Rectal smooth muscle tissue (tissue), 1 donor: ENCODE data around the gene ACVRL1.

Source experiments
- H3K27ac ChIP-seq: one replicate; pipeline ENCODE4 v1.7.0; 2013; ENCODE audit warnings: low read depth, low read length, inconsistent platforms
- H3K27me3 ChIP-seq: one replicate; pipeline ENCODE4 v1.7.0; 2013; ENCODE audit warnings: low read length; ENCODE audit not compliant: control insufficient read depth, insufficient read depth
- H3K36me3 ChIP-seq: one replicate; pipeline ENCODE4 v1.7.0; 2013; ENCODE audit warnings: low read length; ENCODE audit not compliant: control insufficient read depth, insufficient read depth
- H3K4me1 ChIP-seq: one replicate; pipeline ENCODE4 v1.7.0; 2013; ENCODE audit warnings: low read length; ENCODE audit not compliant: control insufficient read depth, insufficient read depth
- H3K4me3 ChIP-seq: one replicate; pipeline ENCODE4 v1.7.0; 2013; ENCODE audit warnings: low read length
- H3K9ac ChIP-seq: one replicate; pipeline ENCODE4 v1.7.0; 2013; ENCODE audit warnings: low read length

The ACVRL1 gene

GRCh38 chr12:51947246-51947996, 40.1 kb downstream of the ACVRL1 start:
- no peak overlapping the region for H3K27ac ChIP-seq

DNA sequence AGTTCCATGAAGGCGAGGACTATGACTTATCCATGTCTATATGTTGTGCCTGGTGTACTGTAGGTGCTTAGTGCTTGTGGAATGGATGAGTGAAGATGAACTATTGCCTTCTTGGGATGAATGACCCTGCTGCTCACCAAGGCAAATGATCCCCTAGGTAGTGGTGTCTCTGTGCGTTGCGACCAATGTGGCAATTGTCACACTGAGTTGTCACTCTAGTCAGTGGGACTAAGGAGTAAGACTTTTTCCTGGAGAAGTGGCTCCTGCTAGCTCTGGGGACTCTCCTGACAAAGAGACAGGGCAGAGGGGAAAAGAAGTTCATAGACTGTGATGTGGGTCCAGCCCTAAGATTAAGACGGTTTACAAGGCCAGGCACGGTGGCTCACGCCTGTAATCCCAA, 40.8 kb downstream of the ACVRL1 start:
- Histone ChIP-seq H3K36me3 (no peaks in the 10 kb centered on the region), H3K4me3 (no peak overlapping the region), H3K4me1 (no peaks in the 10 kb centered on the region), H3K27ac (no peak overlapping the region), H3K27me3 (no peaks in the 10 kb centered on the region), H3K9ac (no peak overlapping the region)

More at GRCh38 chr12:51947246-51947996, 40.1 kb downstream of the ACVRL1 start:
- H3K36me3 ChIP-seq, result no peaks in the 10 kb centered on the region
- no peak overlapping the region for H3K9ac ChIP-seq
- no peaks in the 10 kb centered on the region for H3K27me3 ChIP-seq
- no peaks in the 10 kb centered on the region for H3K4me1 ChIP-seq
- no peak overlapping the region for H3K4me3 ChIP-seq

DNA sequence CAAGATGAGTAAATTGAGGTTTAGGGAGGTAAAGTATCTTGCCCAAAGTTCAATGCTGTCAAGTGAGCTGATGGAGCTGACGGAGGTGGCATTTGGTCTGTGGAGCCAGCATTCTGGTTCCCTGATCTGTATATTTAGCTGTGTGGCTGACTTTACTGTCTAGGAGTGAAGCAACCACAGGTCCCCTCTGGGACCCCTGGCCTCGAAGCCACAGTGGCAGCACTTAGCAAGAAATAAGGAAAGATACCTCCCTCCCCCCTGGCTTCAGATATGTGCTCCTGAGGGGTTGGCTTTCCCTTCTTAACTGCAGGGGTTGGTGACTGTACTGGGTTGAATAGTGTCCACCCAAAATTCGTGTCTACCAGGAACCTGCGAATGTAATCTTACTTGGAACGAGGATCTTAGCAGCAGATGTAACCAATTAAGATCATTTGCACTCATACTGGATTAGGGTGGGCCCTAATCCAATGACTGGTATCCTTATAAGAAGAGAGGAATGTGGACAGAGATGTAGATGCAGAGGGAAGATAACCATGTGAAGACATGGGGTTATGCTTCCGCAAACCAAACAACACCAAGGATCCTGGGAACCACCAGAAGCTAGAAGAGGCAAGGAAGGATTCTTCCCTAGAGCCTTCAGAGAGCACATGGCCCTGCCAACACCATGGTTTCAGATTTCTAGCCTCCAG, 42.2 kb downstream of the ACVRL1 start:
- Histone ChIP-seq H3K4me3 (no peak overlapping the region), H3K27ac (no peak overlapping the region), H3K9ac (no peak overlapping the region), H3K36me3 (no peaks in the 10 kb centered on the region), H3K27me3 (no peaks in the 10 kb centered on the region), H3K4me1 (peaks cover 5% of the 10 kb centered on the region)

GRCh38 chr12:51950682-51951198, 43.4 kb downstream of the ACVRL1 start:
- peak overlapping the region; percentile 83 for H3K4me3 ChIP-seq
- peaks cover 13% of the 10 kb centered on the region for H3K4me1 ChIP-seq
- H3K36me3 ChIP-seq, result no peaks in the 10 kb centered on the region
- no peak overlapping the region for H3K9ac ChIP-seq
- no peaks in the 10 kb centered on the region for H3K27me3 ChIP-seq
- H3K27ac ChIP-seq, result no peak overlapping the region

DNA sequence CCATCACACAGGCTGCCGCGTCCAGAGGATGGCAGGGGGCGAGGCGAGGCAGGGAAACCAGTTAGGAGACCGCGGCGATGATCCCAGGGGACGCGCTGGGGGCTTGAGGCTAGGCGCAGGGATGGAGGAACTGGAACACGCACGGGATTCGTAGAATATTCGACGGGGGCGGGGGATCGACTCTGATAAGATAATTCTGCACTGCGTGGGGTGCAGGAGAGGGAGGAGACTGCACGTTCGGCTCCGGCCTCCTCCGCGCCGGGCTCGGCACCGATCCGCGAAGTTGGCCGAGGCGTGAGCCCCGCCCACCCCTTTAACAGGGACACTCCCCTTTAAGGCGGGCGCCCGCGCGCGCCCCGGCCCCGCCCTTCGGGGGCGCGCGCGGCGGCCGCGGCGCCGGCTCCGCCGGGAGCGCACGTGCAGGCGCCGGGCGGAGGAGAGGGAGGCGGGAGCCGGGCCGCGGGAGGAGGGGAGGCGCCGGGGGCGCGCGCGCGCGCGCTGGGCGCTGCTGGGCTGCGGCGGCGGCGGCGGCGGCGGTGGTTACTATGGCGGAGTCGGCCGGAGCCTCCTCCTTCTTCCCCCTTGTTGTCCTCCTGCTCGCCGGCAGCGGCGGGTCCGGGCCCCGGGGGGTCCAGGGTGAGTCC, 44.0 kb downstream of the ACVRL1 start, which contains the start of gene ACVR1B:
TSS of gene ACVR1B (plus strand) at position 501 of the 644 bp plus-strand sequence. CDS start at position 546, 45 bp downstream.
- peak within 1 kb of the TSS; percentile 61 for H3K9ac ChIP-seq
- H3K4me1 ChIP-seq, result peaks cover 15% of the 10 kb centered on the region
- no peaks in the 10 kb centered on the region for H3K27me3 ChIP-seq
- H3K4me3 ChIP-seq, result peak within 1 kb of the TSS; percentile 87
- H3K27ac ChIP-seq, result peak within 1 kb of the TSS; percentile 75
- no peaks in the 10 kb centered on the region for H3K36me3 ChIP-seq

GRCh38 chr12:51951843-51952722, 44.8 kb downstream of the ACVRL1 start:
- H3K27ac ChIP-seq, result peak overlapping the region; percentile 75
- no peaks in the 10 kb centered on the region for H3K27me3 ChIP-seq
- peak overlapping the region; percentile 87 for H3K4me3 ChIP-seq
- peaks cover 15% of the 10 kb centered on the region for H3K4me1 ChIP-seq
- H3K9ac ChIP-seq, result peak overlapping the region; percentile 61
- H3K36me3 ChIP-seq, result no peaks in the 10 kb centered on the region

DNA sequence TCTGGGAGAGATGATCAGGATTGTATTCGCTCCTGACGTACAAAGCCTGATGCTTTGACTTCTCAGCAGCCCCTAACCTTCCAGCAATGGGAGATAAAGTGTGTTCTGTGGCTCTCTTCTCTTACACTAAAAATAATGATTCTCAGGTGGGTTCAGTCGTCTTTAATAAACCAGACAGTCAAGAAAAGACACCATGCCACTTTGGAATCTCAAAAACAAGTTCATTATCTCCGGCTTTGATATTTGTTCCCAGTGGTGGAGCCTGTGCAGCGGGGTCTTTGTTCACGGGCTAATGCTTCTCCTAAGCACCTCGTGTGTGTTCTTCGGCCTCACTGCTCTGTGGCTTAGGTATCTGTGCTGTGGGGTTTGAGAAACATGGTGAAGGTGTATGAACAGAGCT, 45.8 kb downstream of the ACVRL1 start:
- H3K36me3 ChIP-seq, result no peaks in the 10 kb centered on the region
- H3K4me3 ChIP-seq, result peak overlapping the region; percentile 87
- peaks cover 15% of the 10 kb centered on the region for H3K4me1 ChIP-seq
- H3K9ac ChIP-seq, result peak overlapping the region; percentile 14
- H3K27me3 ChIP-seq, result no peaks in the 10 kb centered on the region
- H3K27ac ChIP-seq, result peak overlapping the region; percentile 33

GRCh38 chr12:51953864-51954263, 46.6 kb downstream of the ACVRL1 start:
- Histone ChIP-seq H3K27me3 (no peaks in the 10 kb centered on the region), H3K4me1 (peaks cover 15% of the 10 kb centered on the region), H3K4me3 (peak overlapping the region; percentile 39), H3K36me3 (no peaks in the 10 kb centered on the region), H3K9ac (no peak overlapping the region), H3K27ac (no peak overlapping the region)

DNA sequence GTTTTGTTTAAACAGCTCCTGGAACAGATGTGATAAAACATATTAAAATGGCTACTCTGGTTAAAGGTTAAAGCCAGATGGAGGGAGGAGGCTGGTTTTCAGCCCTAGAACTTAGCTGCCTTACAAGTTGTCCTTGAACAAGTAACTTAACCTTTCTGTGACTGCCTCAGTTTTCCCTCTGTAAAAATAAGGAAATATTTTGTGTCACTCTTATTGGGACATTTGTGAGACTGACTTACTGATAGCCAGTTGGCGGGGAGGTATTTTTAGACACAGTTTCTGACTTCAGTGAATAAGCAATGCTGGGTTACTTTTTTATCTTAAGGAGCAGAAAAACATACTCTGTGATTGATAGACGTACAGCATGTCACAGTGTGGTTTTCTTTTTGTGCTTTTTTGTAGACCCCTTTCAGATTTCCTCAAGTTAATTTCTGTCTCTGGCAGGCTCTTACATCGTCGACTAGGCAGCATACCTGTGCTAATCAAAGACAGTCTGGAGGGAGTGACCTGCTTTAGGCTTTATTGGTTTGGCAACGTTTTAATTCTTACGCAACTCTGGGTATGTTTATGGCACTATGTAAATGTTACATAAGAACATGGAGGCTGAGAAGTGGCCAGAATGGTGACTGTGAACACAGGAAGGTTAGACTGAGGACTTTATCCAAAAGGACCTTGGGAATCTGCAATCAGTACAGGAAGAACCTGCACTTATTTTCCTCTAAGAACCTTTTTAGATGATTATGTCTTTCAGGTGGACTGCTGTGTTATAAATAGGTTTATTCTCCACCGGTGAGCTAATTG, 47.5 kb downstream of the ACVRL1 start:
- H3K36me3 ChIP-seq, result no peaks in the 10 kb centered on the region
- H3K4me3 ChIP-seq, result peak overlapping the region; percentile 22
- no peaks in the 10 kb centered on the region for H3K27me3 ChIP-seq
- peaks cover 15% of the 10 kb centered on the region for H3K4me1 ChIP-seq
- H3K27ac ChIP-seq, result peak overlapping the region; percentile 44
- no peak overlapping the region for H3K9ac ChIP-seq

DNA sequence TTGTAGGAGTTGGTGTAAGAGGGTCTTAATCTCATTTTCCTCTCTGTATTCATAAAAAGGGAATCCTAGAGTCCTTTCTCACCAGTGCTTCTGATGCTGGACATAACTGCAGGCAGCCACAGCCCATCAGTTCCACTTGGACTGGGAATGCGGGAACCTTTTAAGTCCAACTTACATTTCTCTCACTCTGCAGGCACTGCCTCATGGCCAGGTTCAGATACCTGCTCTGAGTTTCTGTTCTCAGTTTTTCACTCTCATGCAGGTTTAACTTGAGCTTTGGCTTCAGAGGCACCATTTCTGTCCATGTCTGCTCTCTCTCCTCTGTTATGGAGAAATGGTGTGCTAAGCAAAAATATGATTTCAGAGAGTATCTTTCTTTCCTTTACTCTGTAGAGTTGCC, 48.4 kb downstream of the ACVRL1 start:
- Histone ChIP-seq H3K9ac (no peak overlapping the region), H3K27ac (no peak overlapping the region), H3K4me3 (no peak overlapping the region), H3K27me3 (no peaks in the 10 kb centered on the region), H3K4me1 (peaks cover 15% of the 10 kb centered on the region), H3K36me3 (no peaks in the 10 kb centered on the region)

DNA sequence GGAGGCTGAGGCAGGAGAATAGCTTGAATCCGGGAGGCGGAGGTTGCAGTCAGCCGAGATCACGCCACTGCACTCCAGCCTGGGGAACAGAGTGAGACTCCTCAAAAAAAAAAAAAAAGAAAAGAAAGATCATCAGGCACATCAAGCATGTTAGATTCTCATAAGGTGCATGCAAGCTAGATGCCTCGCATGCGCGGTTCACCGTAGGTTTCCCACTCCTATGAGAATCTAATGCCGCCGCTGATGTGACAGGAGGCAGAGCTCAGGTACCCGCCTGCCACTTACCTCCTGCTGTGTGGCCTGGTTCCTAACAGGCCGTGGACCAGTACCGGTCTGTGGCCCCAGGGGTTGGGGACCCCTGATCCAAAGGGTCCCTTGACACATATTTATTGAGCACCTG, 51.2 kb downstream of the ACVRL1 start:
- no peaks in the 10 kb centered on the region for H3K36me3 ChIP-seq
- peaks cover 14% of the 10 kb centered on the region for H3K4me1 ChIP-seq
- no peak overlapping the region for H3K4me3 ChIP-seq
- H3K27ac ChIP-seq, result no peak overlapping the region
- H3K9ac ChIP-seq, result no peak overlapping the region
- H3K27me3 ChIP-seq, result no peaks in the 10 kb centered on the region
